NCI-H1048 (cell line): ENCODE results near the gene FBXL14.

Source experiments
- DNase-seq: peaks from one replicate; lab custom pipeline; 2025; lab: John Stamatoyannopoulos, UW

The FBXL14 gene

GRCh38 chr12:1533602-1534304, 60.6 kb downstream of the FBXL14 start:
- no peak for DNase-seq

- no peak for DNase-seq
Measured at GRCh38 chr12:1533205-1533601, 61.2 kb downstream of the FBXL14 start.

GRCh38 chr12:1532375-1533165, 61.8 kb downstream of the FBXL14 start:
- DNase-seq = no peak

- no peak for DNase-seq
Measured at GRCh38 chr12:1531654-1532374, 62.6 kb downstream of the FBXL14 start.

GRCh38 chr12:1531153-1531653, 63.2 kb downstream of the FBXL14 start:
- no peak for DNase-seq

GRCh38 chr12:1530592-1531152, 63.7 kb downstream of the FBXL14 start:
- DNase-seq = no peak

GRCh38 chr12:1529862-1530591, 64.4 kb downstream of the FBXL14 start:
- no peak for DNase-seq

GRCh38 chr12:1529228-1529861, 65.0 kb downstream of the FBXL14 start:
- DNase-seq = no peak

GRCh38 chr12:1528791-1529190, 65.6 kb downstream of the FBXL14 start:
- DNase-seq = no peak

- DNase-seq = no peak
Measured at GRCh38 chr12:1527789-1528188, 66.6 kb downstream of the FBXL14 start.

GRCh38 chr12:1525858-1526257, 68.5 kb downstream of the FBXL14 start:
- DNase-seq = no peak

- no peak for DNase-seq
Measured at GRCh38 chr12:1523558-1524050, 70.8 kb downstream of the FBXL14 start.

- no peak for DNase-seq
Measured at GRCh38 chr12:1523046-1523445, 71.3 kb downstream of the FBXL14 start.

GRCh38 chr12:1519642-1520041, 74.7 kb downstream of the FBXL14 start:
- no peak for DNase-seq

GRCh38 chr12:1518591-1519516, 75.5 kb downstream of the FBXL14 start:
- no peak for DNase-seq

- no peak for DNase-seq
Measured at GRCh38 chr12:1517734-1518525, 76.5 kb downstream of the FBXL14 start.

GRCh38 chr12:1517007-1517406, 77.4 kb downstream of the FBXL14 start:
- DNase-seq = no peak
